MCF 10A (cell line): Measurements from ENCODE around the gene ICOS. TPM values are rescaled to one million over a fixed set of nuclear protein-coding genes. Genes with fewer than 3 reads are reported as not detected.
"Not testable (repeated sequence)": the region's sequence is repeated elsewhere in the genome, so short reads cannot be mapped to it uniquely, and the experiment has no call there.

Source experiments
- BruUV-seq: library from RNA; stranded (reverse); fragments of 400-500 nt; replicated peaks from 2 replicates; lab custom pipeline; 2021; lab: Mats Ljungman, UMichigan
- CTCF ChIA-PET: fragments of 300-600 bp; sonication (Branson Sonifier 250); formaldehyde crosslinking; extraction: SDS; loops from one replicate; lab custom pipeline; 2021; ENCODE audit warnings: antibody characterized with exemption, inconsistent platforms; lab: Yijun Ruan, JAX
- POLR2A ChIA-PET: fragments of 300-600, 350-650 bp; sonication (Branson Sonifier 250); formaldehyde crosslinking; extraction: SDS; loops from one replicate; lab custom pipeline; 2020; ENCODE audit warnings: antibody characterized with exemption, inconsistent platforms; lab: Yijun Ruan, JAX
- DNase-seq: peaks from one replicate; pipeline ENCODE4 v3.0.0-alpha.2; 2018; ENCODE audit not compliant: unreplicated experiment
- H3K27ac Mint-ChIP-seq: one replicate; pipeline ENCODE4 v1.8.0; 2022; ENCODE audit warnings: mild to moderate bottlenecking, low read depth, mixed read lengths; ENCODE audit not compliant: unreplicated experiment
- H3K27me3 Mint-ChIP-seq: one replicate; pipeline ENCODE4 v1.8.0; 2022; ENCODE audit warnings: mixed read lengths; ENCODE audit not compliant: insufficient read depth, unreplicated experiment
- H3K36me3 Mint-ChIP-seq: one replicate; pipeline ENCODE4 v1.8.0; 2022; ENCODE audit warnings: mild to moderate bottlenecking, moderate library complexity, mixed read lengths; ENCODE audit not compliant: insufficient read depth, unreplicated experiment
- H3K4me1 Mint-ChIP-seq: one replicate; pipeline ENCODE4 v1.8.0; 2022; ENCODE audit warnings: mixed read lengths; ENCODE audit not compliant: insufficient read depth, unreplicated experiment
- H3K4me3 Mint-ChIP-seq: one replicate; pipeline ENCODE4 v1.8.0; 2022; ENCODE audit warnings: mild to moderate bottlenecking, moderate library complexity, mixed read lengths; ENCODE audit not compliant: unreplicated experiment
- H3K9me3 Mint-ChIP-seq: one replicate; pipeline ENCODE4 v1.8.0; 2022; ENCODE audit warnings: mixed read lengths; ENCODE audit not compliant: unreplicated experiment
- CTCF ChIP-seq: fragments of 200-600 bp; IDR thresholded peaks from one replicate; pipeline ENCODE4 v1.8.0; 2022; ENCODE audit warnings: antibody characterized with exemption, mild to moderate bottlenecking; ENCODE audit not compliant: unreplicated experiment
- intact Hi-C: fragments of 100-400 bp; cut with micrococcal nuclease; formaldehyde crosslinking; loops from 2 replicates; pipeline ENCODE4 v1.14.1; 2022
- total RNA-seq: library from RNA; stranded (reverse); gene quantifications from 2 replicates; pipeline ENCODE4 v1.2.3, GENCODE V29; 2022

ICOS gene
- total RNA-seq, 1 experiment from 2014 or later: not detected

GRCh38 chr2:203937788-203938187 is 1.2 kb downstream of the ICOS start:
- Mint-ChIP-seq H3K36me3 (no peaks in the 10 kb centered on the region), H3K27me3 (peaks cover 11% of the 10 kb centered on the region), H3K4me3 (no peak overlapping the region), H3K27ac (no peak overlapping the region), H3K4me1 (no peaks in the 10 kb centered on the region), H3K9me3 (no peaks in the 10 kb centered on the region)
- CTCF ChIA-PET: interaction anchor here (0.6 kb wide), 3 partner anchors 9 to 143 kb away, joined by 3 read pairs; no protein-coding TSS in a partner anchor
- intact Hi-C loops: no loop called here
- DNase-seq: no peak
- no TSS peak for BruUV-seq
- POLR2A ChIA-PET: no interaction called here
- no peak for TF ChIP-seq CTCF

GRCh38 chr2:203940039-203940438 is 3.5 kb downstream of the ICOS start:
- H3K36me3 Mint-ChIP-seq: no peaks in the 10 kb centered on the region
- no peaks in the 10 kb centered on the region for H3K4me1 Mint-ChIP-seq
- POLR2A ChIA-PET: no interaction called here
- no peak overlapping the region for H3K4me3 Mint-ChIP-seq
- no peak overlapping the region for H3K27ac Mint-ChIP-seq
- peaks cover 11% of the 10 kb centered on the region for H3K27me3 Mint-ChIP-seq
- TF ChIP-seq CTCF: no peak
- H3K9me3 Mint-ChIP-seq: no peaks in the 10 kb centered on the region
- intact Hi-C loops: no loop called here
- CTCF ChIA-PET: no interaction called here
- DNase-seq: no peak
- no TSS peak for BruUV-seq

GRCh38 chr2:203943493-203944382 is 7.2 kb downstream of the ICOS start:
- not testable (repeated sequence) for H3K36me3 Mint-ChIP-seq, H3K27ac Mint-ChIP-seq, H3K4me3 Mint-ChIP-seq

GRCh38 chr2:203948733-203949132 is 12.2 kb downstream of the ICOS start:
- no peak for TF ChIP-seq CTCF
- Mint-ChIP-seq H3K27me3 (no peaks in the 10 kb centered on the region), H3K27ac (no peak overlapping the region), H3K36me3 (no peaks in the 10 kb centered on the region), H3K9me3 (no peaks in the 10 kb centered on the region), H3K4me3 (no peak overlapping the region), H3K4me1 (peaks cover 5% of the 10 kb centered on the region)
- CTCF ChIA-PET: interaction anchor here (0.6 to 0.7 kb wide), 2 partner anchors 327 to 1727 kb away, joined by 3 read pairs; no protein-coding TSS in a partner anchor
- intact Hi-C loops: no loop called here
- DNase-seq: no peak
- POLR2A ChIA-PET: interaction anchor here (0.7 kb wide), 1 partner anchor 35 kb away, joined by 3 read pairs; no protein-coding TSS in a partner anchor
- no TSS peak for BruUV-seq

More at GRCh38 chr2:203943493-203944382, 7.2 kb downstream of the ICOS start:
- H3K4me1 Mint-ChIP-seq, DNase-seq, intact Hi-C loops, BruUV-seq, H3K9me3 Mint-ChIP-seq, H3K27me3 Mint-ChIP-seq: not testable (repeated sequence)
- ChIA-PET CTCF (interaction anchor here (0.6 to 1.4 kb wide), 2 partner anchors 15 to 34 kb away, joined by 4 read pairs; no protein-coding TSS in a partner anchor), POLR2A (interaction anchor here (0.6 to 0.7 kb wide), 3 partner anchors 13 to 708 kb away, joined by 3 read pairs; no protein-coding TSS in a partner anchor)
